Activated CD4-positive, CD25-positive, alpha-beta regulatory T cell treated with anti-CD3 and anti-CD28 coated beads, Interleukin-2, amount 50 U/mL, for 16 hours (primary cell): ENCODE data around the gene EML5.
A peak's percentile ranks its signal among the peaks of the same experiment; 100 is the strongest.
"Not testable (repeated sequence)": the region's sequence is repeated elsewhere in the genome, so short reads cannot be mapped to it uniquely, and the experiment has no call there.

Experiments
- DNase-seq: peaks from one replicate; pipeline ENCODE4 v3.0.0-alpha.2; 2020; ENCODE audit warnings: low read depth, low spot score

The EML5 gene

GRCh38 chr14:88792473-88793258 lies at the start of gene EML5:
EML5 (minus strand) TSS chr14:88792953; CDS start chr14:88792503, 450 bp downstream.
- peak; percentile 57 for DNase-seq

GRCh38 chr14:88842414-88842813 lies 49.7 kb upstream of the EML5 start:
- no peak for DNase-seq

- DNase-seq = no peak
Observed at GRCh38 chr14:88841741-88842140, 49.0 kb upstream of the EML5 start.

- DNase-seq = no peak
Observed at GRCh38 chr14:88840926-88841325, 48.2 kb upstream of the EML5 start.

GRCh38 chr14:88838015-88838414 lies 45.3 kb upstream of the EML5 start:
- no peak for DNase-seq

- DNase-seq = no peak
Observed at GRCh38 chr14:88837495-88837894, 44.7 kb upstream of the EML5 start.

GRCh38 chr14:88835661-88836060 lies 42.9 kb upstream of the EML5 start:
- no peak for DNase-seq

- DNase-seq = no peak
Observed at GRCh38 chr14:88834883-88835431, 42.2 kb upstream of the EML5 start.

GRCh38 chr14:88831284-88831683 lies 38.5 kb upstream of the EML5 start:
- DNase-seq = no peak

- no peak for DNase-seq
Observed at GRCh38 chr14:88829685-88830302, 37.0 kb upstream of the EML5 start.

- DNase-seq = no peak
Observed at GRCh38 chr14:88829188-88829587, 36.4 kb upstream of the EML5 start.

- no peak for DNase-seq
Observed at GRCh38 chr14:88825503-88825902, 32.8 kb upstream of the EML5 start.

GRCh38 chr14:88825078-88825458 lies 32.3 kb upstream of the EML5 start:
- DNase-seq = no peak

- DNase-seq = peak; percentile 58
Observed at GRCh38 chr14:88824314-88825077, 31.7 kb upstream of the EML5 start, which contains the start of gene TTC8. TTC8 (plus strand) TSS chr14:88824651; CDS start chr14:88824708, 57 bp downstream.

GRCh38 chr14:88823968-88824313 lies 31.2 kb upstream of the EML5 start:
- no peak for DNase-seq

GRCh38 chr14:88821888-88822287 lies 29.1 kb upstream of the EML5 start:
- no peak for DNase-seq

- no peak for DNase-seq
Observed at GRCh38 chr14:88821378-88821777, 28.6 kb upstream of the EML5 start.

- not testable (repeated sequence) for DNase-seq
Observed at GRCh38 chr14:88819674-88820073, 26.9 kb upstream of the EML5 start.

- no peak for DNase-seq
Observed at GRCh38 chr14:88818018-88818417, 25.3 kb upstream of the EML5 start.

- no peak for DNase-seq
Observed at GRCh38 chr14:88815980-88816379, 23.2 kb upstream of the EML5 start.

GRCh38 chr14:88808359-88808758 lies 15.6 kb upstream of the EML5 start:
- no peak for DNase-seq

- no peak for DNase-seq
Observed at GRCh38 chr14:88804477-88804876, 11.7 kb upstream of the EML5 start.
